Measurements from ENCODE around the gene KCNN3. TPM values are rescaled to one million over a fixed set of nuclear protein-coding genes. Genes with fewer than 3 reads are reported as not detected.

KCNN3 gene
- total and polyA plus RNA-seq, 10 donors, result 0.13 to 15.1 (median 7.4) TPM

DNA sequence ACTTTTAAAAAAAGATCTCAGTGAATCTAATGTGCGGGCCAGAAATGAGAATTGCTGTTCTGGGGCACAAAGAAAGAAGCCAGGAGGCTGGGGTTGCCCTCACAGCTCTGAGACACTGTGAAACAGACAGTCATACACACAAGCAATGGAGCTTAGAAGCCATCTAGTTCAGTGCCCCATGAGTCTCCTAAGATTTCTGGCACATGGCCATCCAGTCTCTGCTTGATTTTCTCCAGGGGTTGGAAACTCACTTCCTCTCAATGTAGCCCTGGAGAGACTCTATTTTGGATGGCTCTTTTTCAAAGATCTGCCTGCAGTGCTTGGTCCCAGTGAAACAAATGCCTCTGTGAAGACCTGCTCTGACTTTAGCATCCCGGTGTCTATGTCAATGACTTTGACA lies 38.6 kb downstream of the KCNN3 start:
- H3K4me1 ChIP-seq, result no peaks in the 10 kb centered on the region
- intact Hi-C loops (cut with DNase I; ENCODE audit: low total_unique reads), result no loop called here
- WGBS, 5 donors, result 81 to 93% (median 90%) methylated on average over 2 of the region's 2 CpGs
- no peak for DNase-seq
- H3K36me3 ChIP-seq, result no peaks in the 10 kb centered on the region
- H3K4me3 ChIP-seq, result no peak overlapping the region
- TF ChIP-seq POLR2AphosphoS5 (IDR thresholded peaks at IDR 0.05), result no peak
- TF ChIP-seq POLR2A (IDR thresholded peaks at IDR 0.05), result no peak
- TF ChIP-seq, protein P1, sequence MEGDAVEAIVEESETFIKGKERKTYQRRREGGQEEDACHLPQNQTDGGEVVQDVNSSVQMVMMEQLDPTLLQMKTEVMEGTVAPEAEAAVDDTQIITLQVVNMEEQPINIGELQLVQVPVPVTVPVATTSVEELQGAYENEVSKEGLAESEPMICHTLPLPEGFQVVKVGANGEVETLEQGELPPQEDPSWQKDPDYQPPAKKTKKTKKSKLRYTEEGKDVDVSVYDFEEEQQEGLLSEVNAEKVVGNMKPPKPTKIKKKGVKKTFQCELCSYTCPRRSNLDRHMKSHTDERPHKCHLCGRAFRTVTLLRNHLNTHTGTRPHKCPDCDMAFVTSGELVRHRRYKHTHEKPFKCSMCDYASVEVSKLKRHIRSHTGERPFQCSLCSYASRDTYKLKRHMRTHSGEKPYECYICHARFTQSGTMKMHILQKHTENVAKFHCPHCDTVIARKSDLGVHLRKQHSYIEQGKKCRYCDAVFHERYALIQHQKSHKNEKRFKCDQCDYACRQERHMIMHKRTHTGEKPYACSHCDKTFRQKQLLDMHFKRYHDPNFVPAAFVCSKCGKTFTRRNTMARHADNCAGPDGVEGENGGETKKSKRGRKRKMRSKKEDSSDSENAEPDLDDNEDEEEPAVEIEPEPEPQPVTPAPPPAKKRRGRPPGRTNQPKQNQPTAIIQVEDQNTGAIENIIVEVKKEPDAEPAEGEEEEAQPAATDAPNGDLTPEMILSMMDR (IDR thresholded peaks at IDR 0.05 in 8 of 11, conservative IDR thresholded peaks at IDR 0.05 in 3 of 11), result no peak
- H3K27me3 ChIP-seq (replicated peaks in 1 of 7), result peaks cover 0 to 4% (median 0%) of the 10 kb centered on the region in 7 donors
- no peak overlapping the region for H3K27ac ChIP-seq
- H3K9me3 ChIP-seq, result no peaks in the 10 kb centered on the region

DNA sequence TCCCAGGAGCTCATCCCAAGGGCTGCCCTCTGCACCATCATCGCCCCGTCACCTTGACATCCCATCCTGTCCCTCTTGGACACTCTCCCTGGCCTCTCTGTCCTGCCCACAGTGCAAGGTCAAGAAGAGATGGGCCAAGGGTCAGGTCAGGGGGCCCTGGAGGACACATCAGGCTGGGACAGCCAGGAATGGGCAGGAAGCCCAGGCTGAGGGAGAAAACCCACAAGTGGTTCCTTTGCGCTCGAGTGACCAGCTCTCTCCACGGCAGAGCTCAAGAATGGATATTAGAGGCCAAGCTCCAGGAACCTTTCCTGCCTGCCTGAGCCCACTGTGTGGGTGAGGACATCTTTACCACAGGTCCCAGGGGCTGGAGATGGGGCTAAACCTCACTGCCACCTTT lies 41.0 kb downstream of the KCNN3 start:
- H3K9me3 ChIP-seq, result no peaks in the 10 kb centered on the region
- WGBS, 5 donors, result 83 to 91% (median 86%) methylated on average over 5 of the region's 5 CpGs
- H3K4me1 ChIP-seq, result no peaks in the 10 kb centered on the region
- no peak overlapping the region for H3K27ac ChIP-seq
- H3K4me3 ChIP-seq, result no peak overlapping the region
- TF ChIP-seq POLR2A (IDR thresholded peaks at IDR 0.05), result no peak
- TF ChIP-seq POLR2AphosphoS5 (IDR thresholded peaks at IDR 0.05), result no peak
- TF ChIP-seq, protein P1 (IDR thresholded peaks at IDR 0.05 in 8 of 11, conservative IDR thresholded peaks at IDR 0.05 in 3 of 11), result no peak
- intact Hi-C loops (cut with DNase I; ENCODE audit: low total_unique reads), result no loop called here
- DNase-seq, result no peak
- H3K36me3 ChIP-seq, result no peaks in the 10 kb centered on the region
- no peaks in the 10 kb centered on the region for H3K27me3 ChIP-seq (replicated peaks in 1 of 7)

DNA sequence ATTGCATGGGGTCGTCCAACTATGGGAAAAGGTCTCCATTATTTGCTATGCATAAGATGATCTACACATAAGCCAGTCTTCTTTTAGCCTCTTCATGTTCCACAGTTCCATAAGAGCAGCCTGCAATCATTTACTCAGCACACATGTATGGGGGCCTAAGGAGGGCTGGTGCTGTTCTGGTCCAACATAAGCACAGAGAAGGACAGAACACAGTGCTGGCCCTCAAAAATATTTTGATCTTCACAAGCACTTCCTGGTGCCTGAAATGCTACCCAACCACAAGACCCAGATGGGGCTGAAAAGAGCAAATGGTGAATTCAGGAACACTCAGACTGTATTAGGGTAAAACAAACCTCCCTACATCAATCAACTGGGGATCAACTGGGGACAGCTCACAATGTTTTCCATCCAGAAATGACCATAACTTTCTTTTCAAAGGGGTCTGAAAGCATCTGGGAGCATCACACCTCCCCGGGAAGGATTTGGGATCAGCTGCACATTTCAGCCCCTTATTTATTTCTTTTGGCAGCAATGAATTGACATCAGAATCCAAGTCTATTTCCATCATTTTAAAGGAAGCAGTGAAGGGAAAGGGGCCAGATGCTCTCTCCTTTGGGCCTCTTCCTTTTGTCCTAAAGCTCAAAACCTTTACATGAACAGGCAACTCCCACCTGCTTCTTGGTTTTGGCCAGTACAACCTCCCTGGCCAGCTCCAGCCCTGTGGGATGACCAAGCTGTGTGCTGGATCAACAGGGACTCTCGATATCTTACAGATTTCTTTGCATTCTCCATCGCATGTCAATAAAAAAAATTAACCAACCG lies 45.7 kb downstream of the KCNN3 start:
- Histone ChIP-seq H3K4me1 (peaks cover 0 to 11% (median 3%) of the 10 kb centered on the region in 6 donors), H3K9me3 (no peaks in the 10 kb centered on the region), H3K36me3 (no peaks in the 10 kb centered on the region), H3K27me3 (replicated peaks in 1 of 7) (no peaks in the 10 kb centered on the region), H3K27ac (no peak overlapping the region), H3K4me3 (no peak overlapping the region)
- 90 to 93% (median 93%) methylated on average over 5 of the region's 5 CpGs for WGBS, 5 donors
- intact Hi-C loops (cut with DNase I; ENCODE audit: low total_unique reads), result no loop called here
- TF ChIP-seq, protein P1 (IDR thresholded peaks at IDR 0.05 in 8 of 11, conservative IDR thresholded peaks at IDR 0.05 in 3 of 11), result no peak
- TF ChIP-seq POLR2AphosphoS5 (IDR thresholded peaks at IDR 0.05) (no peak), POLR2A (IDR thresholded peaks at IDR 0.05) (no peak)
- no peak for DNase-seq

DNA sequence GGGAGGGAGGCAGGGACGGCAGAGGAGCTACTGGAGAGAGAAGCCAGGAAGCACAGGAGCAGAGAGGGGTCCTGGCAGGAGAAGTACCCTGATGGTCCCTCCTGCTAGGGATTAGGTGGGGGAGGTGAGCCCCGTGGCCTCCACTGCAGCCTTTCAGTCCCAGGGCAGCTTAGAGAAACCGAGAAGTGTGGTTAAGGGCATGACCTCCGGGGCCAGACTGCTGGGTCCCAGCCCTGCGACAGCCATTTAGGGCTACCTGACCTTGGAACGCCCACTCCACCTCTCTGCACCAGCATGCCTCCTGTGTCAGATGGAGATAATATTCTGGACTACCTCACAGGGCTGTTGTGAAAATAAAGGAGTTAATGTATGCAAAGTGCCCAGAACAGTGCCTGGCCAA lies 47.4 kb downstream of the KCNN3 start:
- H3K4me3 ChIP-seq, result no peak overlapping the region
- 73 to 91% (median 84%) methylated on average over 5 to 6 of the region's 6 CpGs for WGBS, 5 donors
- intact Hi-C loops (cut with DNase I; ENCODE audit: low total_unique reads), result no loop called here
- H3K9me3 ChIP-seq, result no peaks in the 10 kb centered on the region
- H3K36me3 ChIP-seq, result no peaks in the 10 kb centered on the region
- H3K4me1 ChIP-seq, result peaks cover 0 to 11% (median 3%) of the 10 kb centered on the region in 6 donors
- no peaks in the 10 kb centered on the region for H3K27me3 ChIP-seq (replicated peaks in 1 of 7)
- H3K27ac ChIP-seq, result no peak overlapping the region
- TF ChIP-seq POLR2AphosphoS5 (IDR thresholded peaks at IDR 0.05) (no peak), POLR2A (IDR thresholded peaks at IDR 0.05) (no peak)
- TF ChIP-seq, protein P1 (IDR thresholded peaks at IDR 0.05 in 8 of 11, conservative IDR thresholded peaks at IDR 0.05 in 3 of 11), result no peak
- DNase-seq, result no peak
